OCI-LY7 (cell line): ENCODE data around the gene POU6F2.

Experiments
- CTCF ChIP-seq: fragments of 200-600 bp; sonication (generic); conservative IDR thresholded peaks from 2 replicates; pipeline ENCODE4 v1.5.1; 2014; ENCODE audit warnings: mild to moderate bottlenecking, antibody characterized with exemption, low read length, moderate library complexity, mixed read lengths
- EZH2phosphoT487 ChIP-seq: fragments of 200-600 bp; sonication (generic); IDR thresholded peaks from 2 replicates; pipeline ENCODE4 v1.6.1; 2018; ENCODE audit warnings: low read depth, borderline replicate concordance, mild to moderate bottlenecking, mixed run types, antibody characterized with exemption, low read length, moderate library complexity, mixed read lengths

GRCh38 chr7:39272111-39272510, 294.4 kb downstream of the POU6F2 start:
- TF ChIP-seq CTCF (no peak), EZH2phosphoT487 (no peak)
